Pulmonary artery endothelial cell (primary cell): ENCODE results near the gene MCFD2. TPM values are rescaled to one million over a fixed set of nuclear protein-coding genes. Genes with fewer than 3 reads are reported as not detected.

Experiments
- DNase-seq: peaks from one replicate; pipeline ENCODE4 v3.0.0-alpha.2; 2011; ENCODE audit warnings: low read depth, low spot score
- total RNA-seq: library from RNA; depleted of rRNA; stranded (reverse); fragments of >200 nt; gene quantifications from 2 replicates; pipeline ENCODE4 v1.2.3, GENCODE V29; 2014

MCFD2 gene
- total RNA-seq, 1 donor from 2014 or later: 231 TPM

- no peak for DNase-seq
Observed at GRCh38 chr2:46939626-46940359, 24.2 kb upstream of the MCFD2 start.

- DNase-seq: no peak
Observed at GRCh38 chr2:46937471-46937901, 21.9 kb upstream of the MCFD2 start.

- DNase-seq: no peak
Observed at GRCh38 chr2:46936566-46936965, 21.0 kb upstream of the MCFD2 start.

GRCh38 chr2:46935071-46935470 is 19.5 kb upstream of the MCFD2 start:
- no peak for DNase-seq

- no peak for DNase-seq
Observed at GRCh38 chr2:46929612-46930011, 14.0 kb upstream of the MCFD2 start.

GRCh38 chr2:46926863-46927262 is 11.3 kb upstream of the MCFD2 start:
- DNase-seq: no peak

GRCh38 chr2:46925474-46926351 is 10.1 kb upstream of the MCFD2 start:
- no peak for DNase-seq

GRCh38 chr2:46924608-46925007 is 9.0 kb upstream of the MCFD2 start:
- no peak for DNase-seq

- DNase-seq: no peak
Observed at GRCh38 chr2:46924038-46924437, 8.4 kb upstream of the MCFD2 start.

GRCh38 chr2:46923041-46923528 is 7.5 kb upstream of the MCFD2 start:
- no peak for DNase-seq

GRCh38 chr2:46922606-46923005 is 7.0 kb upstream of the MCFD2 start:
- no peak for DNase-seq

- DNase-seq: no peak
Observed at GRCh38 chr2:46921676-46922448, 6.3 kb upstream of the MCFD2 start.

- no peak for DNase-seq
Observed at GRCh38 chr2:46917628-46918027, 2.0 kb upstream of the MCFD2 start.

GRCh38 chr2:46915811-46916630 is 415 bp upstream of the MCFD2 start:
- DNase-seq: no peak

GRCh38 chr2:46914578-46915230 is 902 bp downstream of the MCFD2 start:
- no peak for DNase-seq

GRCh38 chr2:46913471-46914381 is 1.9 kb downstream of the MCFD2 start:
- no peak for DNase-seq

GRCh38 chr2:46909771-46910419 is 5.7 kb downstream of the MCFD2 start:
- no peak for DNase-seq

- DNase-seq: no peak
Observed at GRCh38 chr2:46909150-46909549, 6.5 kb downstream of the MCFD2 start.
